Panc1 (cell line): ENCODE results near the gene HINT2.

Source experiments
- CTCF ChIP-seq: fragments of 450-650 bp; IDR thresholded peaks from 2 replicates; pipeline ENCODE4 v1.5.1; 2017; ENCODE audit warnings: mild to moderate bottlenecking
- POLR2AphosphoS5 ChIP-seq: IDR thresholded peaks from 2 replicates; pipeline ENCODE4 v1.6.1; 2012; ENCODE audit warnings: mild to moderate bottlenecking, low read depth, low read length, moderate library complexity
- REST ChIP-seq, 2 experiments: IDR thresholded peaks; 2 replicates each; pipeline ENCODE4 v1.6.1; 2011 to 2012; ENCODE audit warnings: low read depth in 2 of 2, control low read depth in 1 of 2, low read length in 1 of 2, mild to moderate bottlenecking in 1 of 2, moderate library complexity in 1 of 2; ENCODE audit not compliant: insufficient read depth in 1 of 2
- SIN3A ChIP-seq: IDR thresholded peaks from 2 replicates; pipeline ENCODE4 v1.6.1; 2012; ENCODE audit warnings: low read depth, mild to moderate bottlenecking, low read length, moderate library complexity, borderline replicate concordance; ENCODE audit not compliant: insufficient read depth
- TCF7L2 ChIP-seq: IDR thresholded peaks from 2 replicates; pipeline ENCODE4 v1.6.1; 2011; ENCODE audit warnings: mild to moderate bottlenecking, low read depth, low read length, inconsistent platforms

- TF ChIP-seq CTCF (no peak), POLR2AphosphoS5 (no peak), SIN3A (no peak), REST (IDR thresholded peaks at IDR 0.05; ENCODE audit: insufficient read depth in 1 of 2, low read depth in 2 of 2, low read length in 1 of 2) (no peak), TCF7L2 (no peak)
These were observed 18.0 kb upstream of the HINT2 start for GRCh38 chr9:35832814-35833213.
